ENCODE results near the gene NRL. TPM values are rescaled to one million over a fixed set of nuclear protein-coding genes. Genes with fewer than 3 reads are reported as not detected.

The NRL gene
- total RNA-seq, 1 experiment from 2014 or later: 0.66 TPM

DNA sequence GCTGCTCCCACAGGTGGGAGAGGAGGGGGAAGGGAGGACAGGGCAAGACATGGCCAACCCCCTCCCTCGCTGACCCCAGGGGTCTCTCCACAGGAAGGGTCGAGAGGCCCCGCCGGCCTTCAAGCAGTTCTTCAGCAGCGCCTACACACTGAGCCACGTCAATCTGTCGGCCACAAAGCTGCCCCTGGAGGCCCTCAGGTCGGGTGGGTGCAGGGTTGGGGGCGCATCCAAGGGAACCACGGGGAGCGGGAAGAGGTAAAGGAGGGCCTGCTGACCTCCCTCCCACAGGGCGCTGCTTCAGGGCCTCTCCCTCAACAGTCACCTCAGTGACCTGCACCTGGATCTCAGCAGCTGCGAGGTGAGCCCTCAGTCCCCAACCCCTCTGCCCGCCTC is 56.9 kb downstream of the NRL start:
- Histone ChIP-seq H4K20me1 (ENCODE audit: insufficient read depth) (no peaks in the 10 kb centered on the region), H3K4me3 (replicated peaks in 1 of 2; ENCODE audit: low read depth in 1 of 2, low read length in 2 of 2) (no peak overlapping the region), H2AFZ (ENCODE audit: low read depth, low read length, poor library complexity, severe bottlenecking) (no peak overlapping the region), H3K9me2 (ENCODE audit: insufficient read depth) (no peaks in the 10 kb centered on the region), H3K27ac (ENCODE audit: low read depth, low read length) (no peak overlapping the region), H3K9ac (ENCODE audit: low read length) (no peak overlapping the region), H3K36me3 (ENCODE audit: control insufficient read depth in 1 of 2, insufficient read depth in 2 of 2, low read length in 2 of 2) (no peaks in the 10 kb centered on the region), H3K4me2 (ENCODE audit: low read length) (no peak overlapping the region), H3K4me1 (ENCODE audit: control insufficient read depth in 1 of 2, insufficient read depth in 2 of 2, low read length in 2 of 2) (peaks cover 0 to 8% of the 10 kb centered on the region in 2 experiments; a peak in 3 of 4 replicates), H3K9me3 (ENCODE audit: control insufficient read depth in 1 of 2, insufficient read depth in 1 of 2, low read depth in 1 of 2, low read length in 2 of 2) (no peaks in the 10 kb centered on the region), H3K79me2 (ENCODE audit: insufficient read depth, low read length) (no peaks in the 10 kb centered on the region), H3K27me3 (ENCODE audit: insufficient read depth, low read length) (no peaks in the 10 kb centered on the region)
- peak; percentile 36 for ATAC-seq
- TF ChIP-seq SP1 (IDR thresholded peaks at IDR 0.05; ENCODE audit: low read depth) (no peak), JUND (IDR thresholded peaks at IDR 0.05) (no peak), EGR1 (IDR thresholded peaks at IDR 0.05; ENCODE audit: low read depth) (no peak), ELF1 (IDR thresholded peaks at IDR 0.05; ENCODE audit: borderline replicate concordance, low read depth) (no peak), ZBTB33 (IDR thresholded peaks at IDR 0.05; ENCODE audit: extremely low read depth, insufficient replicate concordance, low read length) (no peak), FOSL1 (IDR thresholded peaks at IDR 0.05; ENCODE audit: low read depth) (no peak), POLR2A (IDR thresholded peaks at IDR 0.05; ENCODE audit: borderline replicate concordance, extremely low read depth, insufficient read depth, insufficient read length) (no peak), SRF (IDR thresholded peaks at IDR 0.05; ENCODE audit: low read depth) (no peak)
- TF ChIP-seq, protein P1, sequence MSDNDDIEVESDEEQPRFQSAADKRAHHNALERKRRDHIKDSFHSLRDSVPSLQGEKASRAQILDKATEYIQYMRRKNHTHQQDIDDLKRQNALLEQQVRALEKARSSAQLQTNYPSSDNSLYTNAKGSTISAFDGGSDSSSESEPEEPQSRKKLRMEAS (IDR thresholded peaks at IDR 0.05): no peak
- ChIA-PET CTCF (interaction anchor here (0.9 to 5.7 kb wide), 18 partner anchors 9 to 250 kb away, joined by 3 to 149 read pairs (median 7); partner anchors contain the start of genes CHMP4A, CIDEB, DCAF11 and IRF9), POLR2A (interaction anchor here (0.6 to 4.0 kb wide), 5 partner anchors 34 to 103 kb away, joined by 3 to 38 read pairs (median 7); partner anchors contain the start of genes DCAF11, IRF9, NRL and PCK2), RAD21 (ENCODE audit: low non-redundant PET in 1 of 2, low total read pairs in 2 of 2, uncharacterized antibody in 2 of 2, unreplicated experiment in 2 of 2) (interaction anchor here (0.6 to 3.0 kb wide), 13 partner anchors 31 to 270 kb away, joined by 3 to 35 read pairs (median 3); partner anchors contain the start of genes PCK2 (in 2 of the 2), CIDEB (in 1 of the 2), DCAF11 (in 1 of the 2) and NRL (in 1 of the 2))
- no TSS peak for BruUV-seq (replicated peaks)
- no peak for DNase-seq (ENCODE audit: low read depth, low spot score)
- intact Hi-C loops (cut with micrococcal nuclease): loop anchor here (1.0 to 5.0 kb wide), 5 partner anchors 32 to 239 kb away; partner anchors contain the start of genes DHRS1, IRF9 and NOP9

Measured in HCT116 (cell line).